ENCODE measurements around the gene STPG1.

Gene STPG1

GRCh38 chr1:24319312-24319863 is 94.2 kb downstream of the STPG1 start, which contains the start of gene GRHL3:
GRHL3 (plus strand) TSS chr1:24319357; CDS start chr1:24319552, 195 bp downstream.
- DNase-seq (ENCODE audit: low read depth in 2 of 3, low spot score in 2 of 3) = no peak

- no peak for DNase-seq (ENCODE audit: low read depth in 2 of 3, low spot score in 2 of 3)
These were observed 94.8 kb downstream of the STPG1 start for GRCh38 chr1:24318615-24319311.

- DNase-seq (ENCODE audit: low read depth in 2 of 3, low spot score in 2 of 3) = no peak
These were observed 95.5 kb downstream of the STPG1 start for GRCh38 chr1:24317956-24318614.

- no peak for DNase-seq (ENCODE audit: low read depth in 2 of 3, low spot score in 2 of 3)
These were observed 96.5 kb downstream of the STPG1 start for GRCh38 chr1:24317081-24317480.

- DNase-seq (ENCODE audit: low read depth in 2 of 3, low spot score in 2 of 3) = no peak
These were observed 96.9 kb downstream of the STPG1 start for GRCh38 chr1:24316645-24317044.

GRCh38 chr1:24315391-24315790 is 98.2 kb downstream of the STPG1 start:
- DNase-seq (ENCODE audit: low read depth in 2 of 3, low spot score in 2 of 3) = no peak

- DNase-seq (ENCODE audit: low read depth in 2 of 3, low spot score in 2 of 3) = no peak
These were observed 101.8 kb downstream of the STPG1 start for GRCh38 chr1:24311741-24312140.

GRCh38 chr1:24311234-24311633 is 102.3 kb downstream of the STPG1 start:
- DNase-seq (ENCODE audit: low read depth in 2 of 3, low spot score in 2 of 3) = no peak

- DNase-seq (ENCODE audit: low read depth in 2 of 3, low spot score in 2 of 3) = no peak
These were observed 103.7 kb downstream of the STPG1 start for GRCh38 chr1:24309762-24310485.

- DNase-seq (ENCODE audit: low read depth in 2 of 3, low spot score in 2 of 3) = no peak
These were observed 105.1 kb downstream of the STPG1 start for GRCh38 chr1:24308365-24309015.
